NCI-H345 treated with DMSO at 0.1 percent for 48 hours (cell line): ENCODE results near the gene PDXK.
"Not testable (repeated sequence)": the region's sequence is repeated elsewhere in the genome, so short reads cannot be mapped to it uniquely, and the experiment has no call there.

Experiments used
- DNase-seq: peaks from one replicate; lab custom pipeline; 2025; ENCODE audit not compliant: unreplicated experiment; lab: John Stamatoyannopoulos, UW

PDXK gene

GRCh38 chr21:43718872-43719747 lies at the start of gene PDXK:
Gene PDXK (plus strand): TSS chr21:43719129. CDS start chr21:43719295, 166 bp downstream.
- peak; percentile 70 for DNase-seq

- no peak for DNase-seq
Observed at GRCh38 chr21:43669828-43670605, 48.9 kb upstream of the PDXK start.

GRCh38 chr21:43675871-43676270 lies 43.1 kb upstream of the PDXK start:
- DNase-seq, result no peak

GRCh38 chr21:43676391-43676790 lies 42.5 kb upstream of the PDXK start:
- DNase-seq, result no peak

GRCh38 chr21:43679951-43680350 lies 39.0 kb upstream of the PDXK start:
- no peak for DNase-seq

GRCh38 chr21:43680421-43680820 lies 38.5 kb upstream of the PDXK start:
- not testable (repeated sequence) for DNase-seq

- no peak for DNase-seq
Observed at GRCh38 chr21:43681650-43682049, 37.3 kb upstream of the PDXK start.

GRCh38 chr21:43684424-43684823 lies 34.5 kb upstream of the PDXK start:
- no peak for DNase-seq

- DNase-seq, result no peak
Observed at GRCh38 chr21:43686811-43687565, 31.9 kb upstream of the PDXK start.

GRCh38 chr21:43687566-43688399 lies 31.1 kb upstream of the PDXK start:
- no peak for DNase-seq

GRCh38 chr21:43688906-43689305 lies 30.0 kb upstream of the PDXK start:
- no peak for DNase-seq

GRCh38 chr21:43689556-43690337 lies 29.2 kb upstream of the PDXK start:
- no peak for DNase-seq

- no peak for DNase-seq
Observed at GRCh38 chr21:43690346-43690745, 28.6 kb upstream of the PDXK start.

- no peak for DNase-seq
Observed at GRCh38 chr21:43691086-43691795, 27.7 kb upstream of the PDXK start.

GRCh38 chr21:43691801-43692200 lies 27.1 kb upstream of the PDXK start:
- no peak for DNase-seq

GRCh38 chr21:43692949-43693348 lies 26.0 kb upstream of the PDXK start:
- no peak for DNase-seq

- DNase-seq, result no peak
Observed at GRCh38 chr21:43693981-43694380, 24.9 kb upstream of the PDXK start.

GRCh38 chr21:43694437-43695079 lies 24.4 kb upstream of the PDXK start:
- DNase-seq, result no peak

GRCh38 chr21:43696214-43696613 lies 22.7 kb upstream of the PDXK start:
- no peak for DNase-seq
